Endothelial cell of umbilical vein (primary cell): ENCODE data around the gene PADI1. TPM values are rescaled to one million over a fixed set of nuclear protein-coding genes. Genes with fewer than 3 reads are reported as not detected.

ENCODE experiments used
- BruUV-seq: library from RNA; stranded (reverse); fragments of 400-500 nt; replicated peaks from 2 replicates; lab custom pipeline; 2021; lab: Mats Ljungman, UMichigan
- CTCF ChIA-PET: fragments of 300-600, 350-600 bp; sonication (Branson Sonifier 250); formaldehyde crosslinking; loops from one replicate; lab custom pipeline; 2021; ENCODE audit warnings: antibody characterized with exemption, inconsistent platforms; lab: Charles Lee
- POLR2A ChIA-PET: fragments of 300-600, 350-600 bp; sonication (Branson Sonifier 250); formaldehyde crosslinking; loops from one replicate; lab custom pipeline; 2021; ENCODE audit warnings: antibody characterized with exemption, inconsistent platforms; lab: Charles Lee
- DNase-seq: peaks from one replicate; pipeline ENCODE4 v3.0.0-alpha.2; 2011; ENCODE audit warnings: low read depth, low spot score
- FAIRE-seq: peaks from 2 replicates; lab custom pipeline; 2011; peaks lifted over from hg19 to GRCh38; lab: Jason Lieb, UNC
- H2AFZ ChIP-seq: 2 replicates; pipeline ENCODE4 v1.6.0; 2012; ENCODE audit warnings: low read depth, low read length, control low read depth, inconsistent platforms
- H3K27ac ChIP-seq: 2 replicates; pipeline ENCODE4 v1.5.1; 2011; ENCODE audit warnings: low read depth, mild to moderate bottlenecking, control low read depth, low read length, moderate library complexity; ENCODE audit not compliant: insufficient read depth
- H3K27me3 ChIP-seq, 2 experiments: 2 replicates each; pipeline versions ENCODE4 v1.6.0 to v1.6.1; 2011; ENCODE audit warnings: low read length in 2 of 2, mixed read lengths in 1 of 2; ENCODE audit not compliant: control insufficient read depth in 2 of 2, insufficient read depth in 2 of 2
- H3K36me3 ChIP-seq, 2 experiments: 2 replicates in 1 of 2; 3 replicates in 1 of 2; pipeline ENCODE4 v1.5.1; 2011; ENCODE audit warnings: low read length in 2 of 2, mild to moderate bottlenecking in 1 of 2, moderate library complexity in 1 of 2; ENCODE audit not compliant: control insufficient read depth in 2 of 2, insufficient read depth in 2 of 2; ENCODE audit errors: extremely low read depth in 1 of 2
- H3K4me1 ChIP-seq: 3 replicates; pipeline ENCODE4 v1.5.1; 2011; ENCODE audit warnings: mild to moderate bottlenecking, low read length; ENCODE audit not compliant: control insufficient read depth, insufficient read depth; ENCODE audit errors: extremely low read depth
- H3K4me2 ChIP-seq: 2 replicates; pipeline ENCODE4 v1.6.1; 2011; ENCODE audit warnings: low read length, control low read depth, mixed read lengths; ENCODE audit not compliant: insufficient read depth
- H3K4me3 ChIP-seq, 3 experiments: fragments of 200-600 bp in 1 of 3; sonication (generic), shearing (Covaris generic) in 1 of 3; replicated peaks in 1 of 3; 2 replicates each; pipeline ENCODE4 v1.5.1; 2011 to 2016; ENCODE audit warnings: control low read depth in 3 of 3, low read length in 3 of 3, mild to moderate bottlenecking in 2 of 3, inconsistent platforms in 1 of 3, low read depth in 1 of 3, moderate library complexity in 1 of 3; ENCODE audit not compliant: insufficient read depth in 1 of 3
- H3K79me2 ChIP-seq: 2 replicates; pipeline ENCODE4 v1.6.0; 2012; ENCODE audit warnings: low read length, inconsistent platforms; ENCODE audit not compliant: control insufficient read depth, insufficient read depth
- H3K9ac ChIP-seq: replicated peaks from 2 replicates; pipeline ENCODE3; 2011; ENCODE audit warnings: low read length, control low read depth; ENCODE audit not compliant: insufficient read depth; ENCODE audit errors: extremely low read depth
- H3K9me1 ChIP-seq: replicated peaks from 3 replicates; pipeline ENCODE4 v1.6.0; 2011; ENCODE audit warnings: mild to moderate bottlenecking, low read length; ENCODE audit not compliant: control insufficient read depth, insufficient read depth; ENCODE audit errors: extremely low read depth
- H3K9me3 ChIP-seq: replicated peaks from 2 replicates; pipeline ENCODE4 v1.5.1; 2012; ENCODE audit warnings: low read length, inconsistent platforms; ENCODE audit not compliant: control insufficient read depth, insufficient read depth
- H4K20me1 ChIP-seq: replicated peaks from 2 replicates; pipeline ENCODE3; 2011; ENCODE audit warnings: mild to moderate bottlenecking, low read length; ENCODE audit not compliant: control insufficient read depth, insufficient read depth; ENCODE audit errors: extremely low read depth
- FOS ChIP-seq: IDR thresholded peaks from 2 replicates; pipeline ENCODE4 v1.6.1; 2011; ENCODE audit warnings: mild to moderate bottlenecking, low read length, moderate library complexity, borderline replicate concordance; ENCODE audit not compliant: insufficient read depth
- JUN ChIP-seq: IDR thresholded peaks from 2 replicates; pipeline ENCODE4 v1.6.1; 2011; ENCODE audit warnings: borderline replicate concordance, low read depth; ENCODE audit not compliant: insufficient read length, insufficient read depth
- MYC ChIP-seq: IDR thresholded peaks from one replicate; pipeline ENCODE4 v1.6.1; 2011; ENCODE audit warnings: mild to moderate bottlenecking, low read depth, low read length
- POLR2AphosphoS5 ChIP-seq: IDR thresholded peaks from 2 replicates; pipeline ENCODE4 v1.6.1; 2012; ENCODE audit warnings: low read depth, mild to moderate bottlenecking, control low read depth, low read length, moderate library complexity; ENCODE audit not compliant: insufficient read depth
- dilution Hi-C: fragments of 300-500 bp; cut with MboI; formaldehyde crosslinking; loops from one replicate; pipeline ENCODE4 v1.15.0; 2019; ENCODE audit warnings: low sequenced_read_pairs; ENCODE audit not compliant: extremely low pct_ligation_motif_present
- intact Hi-C: fragments of 100-400 bp; cut with micrococcal nuclease; formaldehyde crosslinking; loops from one replicate; pipeline ENCODE4 v1.10.0; 2022
- polyA plus RNA-seq, 4 experiments: library from polyadenylated mRNA; depleted of rRNA in 3 of 4; stranded (reverse) in 3 of 4; unstranded in 1 of 4; fragments of >200 nt; gene quantifications; 2 replicates each; pipeline versions ENCODE4 v1.2.1 to v1.2.3, GENCODE V29; 2011 to 2012; ENCODE audit warnings: missing spikeins in 1 of 4
- total RNA-seq: library from RNA; stranded (reverse); gene quantifications from 2 replicates; pipeline ENCODE4 v1.2.3, GENCODE V29; 2021
- TF ChIP-seq, protein P1 (sequence below): IDR thresholded peaks from 2 replicates; pipeline ENCODE4 v1.6.1; 2011; ENCODE audit not compliant: insufficient read depth, insufficient read length
- TF ChIP-seq, protein P2 (sequence below), 2 donors: IDR thresholded peaks; 1 replicate in 1 of 2; 2 replicates in 1 of 2; pipeline ENCODE4 v1.5.1; 2011; ENCODE audit warnings: low read length in 2 of 2, mild to moderate bottlenecking in 2 of 2, moderate library complexity in 2 of 2, control low read depth in 1 of 2, inconsistent platforms in 1 of 2, low read depth in 1 of 2; ENCODE audit not compliant: insufficient read depth in 1 of 2; ENCODE audit errors: extremely low read depth in 1 of 2

The PADI1 gene
- total and polyA plus RNA-seq, 2 donors (not counting 3 experiments of a cell fraction or from before 2014, with no cell fraction given), result 0.01 TPM; not detected in 1

DNA sequence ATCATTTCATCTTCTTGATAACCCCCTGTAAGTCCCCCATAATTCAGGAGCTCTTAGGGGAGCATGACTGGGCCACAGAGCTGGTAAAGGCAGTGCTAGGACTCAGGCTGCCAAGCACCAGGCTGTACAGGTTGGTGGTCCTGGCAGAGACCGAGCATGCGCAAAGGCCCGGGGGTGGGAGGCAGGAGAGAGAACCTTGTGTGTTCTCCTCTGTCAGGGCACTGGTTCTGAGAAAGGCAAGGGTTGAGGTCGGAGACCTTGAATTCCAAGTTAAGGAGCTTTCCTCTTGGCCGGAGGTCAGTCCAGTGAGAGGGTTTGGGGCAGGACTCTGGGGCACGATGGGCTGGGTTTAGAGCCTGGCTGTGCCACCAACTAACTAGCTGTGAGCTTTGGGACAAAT is 67.1 kb downstream of the PADI1 start:
- Histone ChIP-seq H3K9me1 (no peaks in the 10 kb centered on the region), H3K79me2 (no peaks in the 10 kb centered on the region), H3K9ac (no peak overlapping the region), H3K9me3 (no peaks in the 10 kb centered on the region), H2AFZ (no peak overlapping the region), H4K20me1 (no peaks in the 10 kb centered on the region), H3K4me3 (no peak overlapping the region), H3K36me3 (no peaks in the 10 kb centered on the region), H3K4me2 (no peak overlapping the region), H3K4me1 (no peaks in the 10 kb centered on the region), H3K27ac (no peak overlapping the region), H3K27me3 (no peaks in the 10 kb centered on the region)
- ChIA-PET POLR2A (no interaction called here), CTCF (interaction anchor here (0.9 to 4.8 kb wide), 5 partner anchors 9 to 147 kb away, joined by 3 to 31 read pairs (median 6); no protein-coding TSS in a partner anchor)
- DNase-seq, result no peak
- intact Hi-C loops, result no loop called here
- TF ChIP-seq POLR2AphosphoS5, result no peak
- TF ChIP-seq, protein P1, sequence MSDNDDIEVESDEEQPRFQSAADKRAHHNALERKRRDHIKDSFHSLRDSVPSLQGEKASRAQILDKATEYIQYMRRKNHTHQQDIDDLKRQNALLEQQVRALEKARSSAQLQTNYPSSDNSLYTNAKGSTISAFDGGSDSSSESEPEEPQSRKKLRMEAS, result no peak
- TF ChIP-seq, protein P2, sequence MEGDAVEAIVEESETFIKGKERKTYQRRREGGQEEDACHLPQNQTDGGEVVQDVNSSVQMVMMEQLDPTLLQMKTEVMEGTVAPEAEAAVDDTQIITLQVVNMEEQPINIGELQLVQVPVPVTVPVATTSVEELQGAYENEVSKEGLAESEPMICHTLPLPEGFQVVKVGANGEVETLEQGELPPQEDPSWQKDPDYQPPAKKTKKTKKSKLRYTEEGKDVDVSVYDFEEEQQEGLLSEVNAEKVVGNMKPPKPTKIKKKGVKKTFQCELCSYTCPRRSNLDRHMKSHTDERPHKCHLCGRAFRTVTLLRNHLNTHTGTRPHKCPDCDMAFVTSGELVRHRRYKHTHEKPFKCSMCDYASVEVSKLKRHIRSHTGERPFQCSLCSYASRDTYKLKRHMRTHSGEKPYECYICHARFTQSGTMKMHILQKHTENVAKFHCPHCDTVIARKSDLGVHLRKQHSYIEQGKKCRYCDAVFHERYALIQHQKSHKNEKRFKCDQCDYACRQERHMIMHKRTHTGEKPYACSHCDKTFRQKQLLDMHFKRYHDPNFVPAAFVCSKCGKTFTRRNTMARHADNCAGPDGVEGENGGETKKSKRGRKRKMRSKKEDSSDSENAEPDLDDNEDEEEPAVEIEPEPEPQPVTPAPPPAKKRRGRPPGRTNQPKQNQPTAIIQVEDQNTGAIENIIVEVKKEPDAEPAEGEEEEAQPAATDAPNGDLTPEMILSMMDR (IDR thresholded peaks at IDR 0.05; ENCODE audit: extremely low read depth in 1 of 2, insufficient read depth in 1 of 2, low read depth in 1 of 2, low read length in 2 of 2), result no peak
- no peak for TF ChIP-seq JUN
- no peak for TF ChIP-seq MYC
- TF ChIP-seq FOS, result no peak
- no peak for FAIRE-seq
- dilution Hi-C loops, result no loop called here
- no TSS peak for BruUV-seq
